Glomerular visceral epithelial cell (primary cell): ENCODE measurements around the gene SPATA19.
"Not testable (repeated sequence)": the region's sequence is repeated elsewhere in the genome, so short reads cannot be mapped to it uniquely, and the experiment has no call there.

ENCODE experiments used
- DNase-seq: peaks from one replicate; pipeline ENCODE4 v3.0.0-alpha.2; 2016; ENCODE audit errors: extremely low spot score

SPATA19 gene, protein sequence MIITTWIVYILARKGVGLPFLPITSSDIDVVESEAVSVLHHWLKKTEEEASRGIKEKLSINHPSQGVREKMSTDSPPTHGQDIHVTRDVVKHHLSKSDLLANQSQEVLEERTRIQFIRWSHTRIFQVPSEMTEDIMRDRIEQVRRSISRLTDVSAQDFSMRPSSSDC

GRCh38 chr11:133845413-133845812 is at the start of gene SPATA19:
Gene SPATA19, minus strand, starts transcription at chr11:133845513. Its CDS starts 67 bp downstream, at chr11:133845446.
- DNase-seq = no peak

- peak; percentile 2 for DNase-seq
Observed at GRCh38 chr11:133895061-133895479, 49.8 kb upstream of the SPATA19 start.

DNA sequence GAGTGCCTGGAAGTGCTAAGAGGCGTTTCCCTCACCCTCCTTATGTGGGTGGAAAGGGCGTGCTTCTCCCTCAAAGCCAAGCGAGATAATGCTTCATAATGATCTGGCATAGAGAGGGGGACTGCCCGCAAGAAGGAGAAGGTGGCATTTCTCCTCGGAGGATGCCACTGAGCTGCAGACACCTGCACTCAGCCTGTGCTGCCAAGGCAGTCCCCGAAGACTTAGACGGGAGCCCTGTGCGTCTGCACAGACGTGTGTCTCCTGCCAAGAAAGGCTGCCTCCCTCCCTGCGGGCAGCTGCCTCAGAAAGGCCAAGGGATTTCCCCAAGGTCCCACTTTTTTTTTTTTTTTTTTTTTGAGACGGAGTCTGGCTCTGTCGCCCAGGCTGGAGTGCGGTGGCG is 48.1 kb upstream of the SPATA19 start:
- DNase-seq = no peak

GRCh38 chr11:133892584-133893380 is 47.5 kb upstream of the SPATA19 start:
- DNase-seq = no peak

GRCh38 chr11:133892126-133892525 is 46.8 kb upstream of the SPATA19 start:
- no peak for DNase-seq

DNA sequence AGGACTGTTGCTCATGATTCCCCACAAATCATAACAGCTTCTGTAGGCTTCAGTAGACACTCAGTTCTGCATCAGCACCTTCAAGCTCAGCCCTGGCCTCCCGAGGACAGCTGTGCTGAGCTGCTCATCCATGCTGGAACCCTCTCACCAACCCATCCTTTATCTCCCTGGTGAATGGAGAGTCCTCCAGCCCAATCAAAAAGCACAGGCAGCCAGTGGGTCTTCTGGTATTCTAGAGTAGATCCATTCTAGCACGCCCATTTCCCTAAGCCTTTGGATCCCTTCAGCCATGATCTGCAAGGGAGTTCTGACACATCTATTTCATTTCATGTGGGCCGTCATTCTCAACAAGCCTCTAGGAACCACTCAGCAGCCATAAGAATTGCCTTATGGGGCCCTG is 44.6 kb upstream of the SPATA19 start:
- DNase-seq = no peak

- no peak for DNase-seq
Observed at GRCh38 chr11:133889188-133889587, 43.9 kb upstream of the SPATA19 start.

DNA sequence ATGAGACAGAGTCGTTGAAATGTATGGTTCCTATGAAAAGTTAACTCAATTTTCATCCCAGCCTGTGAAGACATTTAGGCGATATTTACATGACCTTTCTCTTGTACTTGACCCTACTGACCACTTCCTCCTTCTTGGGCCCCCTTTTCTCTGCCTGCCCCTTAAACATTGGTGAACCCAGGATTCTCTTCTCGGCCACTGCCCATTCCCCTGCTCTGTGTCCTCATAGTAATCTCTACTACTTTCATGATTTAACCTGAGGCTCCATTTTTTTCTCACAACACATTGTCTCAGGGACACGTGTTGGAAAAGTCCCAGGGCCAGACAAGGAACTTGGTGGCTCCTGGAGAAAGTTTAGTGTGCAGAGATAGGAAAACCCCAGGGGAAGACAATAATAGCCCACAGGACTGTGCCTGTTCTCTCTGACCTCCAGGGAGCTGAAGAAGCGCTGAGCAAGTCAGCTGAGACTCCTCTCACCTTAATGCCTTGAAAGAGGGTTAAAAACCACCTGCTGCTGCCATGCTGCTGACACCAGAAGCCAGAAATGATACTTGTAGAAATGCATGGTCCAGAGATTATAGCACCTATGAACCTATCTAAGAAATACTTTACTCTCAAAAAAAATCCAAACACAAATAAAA is 42.5 kb upstream of the SPATA19 start:
- no peak for DNase-seq

GRCh38 chr11:133886029-133886428 is 40.7 kb upstream of the SPATA19 start:
- DNase-seq = no peak

DNA sequence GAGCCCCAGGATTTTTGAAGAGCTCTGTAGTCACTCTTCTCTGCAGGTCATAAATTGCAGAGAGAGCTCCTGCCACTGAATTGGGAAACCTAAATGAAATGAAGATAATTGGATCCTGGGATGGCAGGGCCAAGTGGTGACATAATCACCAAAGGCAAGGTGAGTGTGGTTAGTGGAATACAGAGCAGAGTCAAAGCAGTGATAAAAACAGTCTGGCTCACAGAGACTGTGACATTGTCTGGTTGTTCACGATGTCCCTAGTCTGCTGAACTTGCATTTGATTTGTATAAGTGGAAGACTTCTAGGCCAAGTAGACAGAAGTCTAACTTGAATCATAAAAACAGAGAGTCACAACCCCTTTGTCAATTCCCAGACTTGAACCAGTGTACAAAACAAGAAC is 26.8 kb upstream of the SPATA19 start:
- no peak for DNase-seq

DNA sequence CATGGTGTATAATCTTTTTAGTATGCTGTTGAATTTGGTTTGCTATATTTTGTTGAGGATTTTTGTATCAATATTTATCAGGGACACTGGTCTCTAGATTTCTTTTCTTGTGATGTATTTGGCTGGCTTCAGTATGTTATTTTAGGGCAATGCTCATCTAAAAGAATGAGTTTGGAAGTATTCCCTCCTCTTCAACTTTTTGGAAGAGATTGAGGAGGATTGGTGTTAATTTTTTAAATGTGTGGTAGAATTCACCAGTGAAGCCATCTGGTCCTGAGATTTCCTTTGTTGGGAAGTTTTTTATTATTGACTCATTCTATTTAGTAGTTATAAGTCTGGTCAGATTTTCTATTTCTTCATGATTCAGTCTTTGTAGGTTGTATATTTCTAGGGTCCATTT is 22.1 kb upstream of the SPATA19 start:
- no peak for DNase-seq

GRCh38 chr11:133865466-133865865 is 20.2 kb upstream of the SPATA19 start:
- DNase-seq = no peak

GRCh38 chr11:133864756-133865155 is 19.4 kb upstream of the SPATA19 start:
- no peak for DNase-seq

DNA sequence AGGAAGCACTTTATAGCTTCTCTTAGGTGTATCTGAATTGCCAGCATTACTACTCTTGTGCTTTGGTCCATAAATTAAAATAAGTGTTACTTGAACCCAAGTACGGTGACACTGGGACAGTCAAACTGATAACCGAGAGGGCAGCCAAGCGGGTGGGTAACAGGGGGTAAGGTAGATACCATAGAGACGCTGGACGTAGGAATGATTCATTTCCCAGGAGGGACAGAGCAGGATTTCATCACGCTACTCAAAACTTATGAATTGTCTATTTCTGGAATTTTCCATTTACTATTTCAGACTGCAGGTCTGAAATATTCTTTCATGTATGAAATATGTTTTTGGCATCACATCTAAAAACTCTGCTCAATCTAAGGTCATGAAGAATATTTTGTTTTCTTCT is 14.8 kb upstream of the SPATA19 start:
- DNase-seq = no peak

GRCh38 chr11:133854330-133854960 is 9.1 kb upstream of the SPATA19 start:
- DNase-seq = not testable (repeated sequence)

DNA sequence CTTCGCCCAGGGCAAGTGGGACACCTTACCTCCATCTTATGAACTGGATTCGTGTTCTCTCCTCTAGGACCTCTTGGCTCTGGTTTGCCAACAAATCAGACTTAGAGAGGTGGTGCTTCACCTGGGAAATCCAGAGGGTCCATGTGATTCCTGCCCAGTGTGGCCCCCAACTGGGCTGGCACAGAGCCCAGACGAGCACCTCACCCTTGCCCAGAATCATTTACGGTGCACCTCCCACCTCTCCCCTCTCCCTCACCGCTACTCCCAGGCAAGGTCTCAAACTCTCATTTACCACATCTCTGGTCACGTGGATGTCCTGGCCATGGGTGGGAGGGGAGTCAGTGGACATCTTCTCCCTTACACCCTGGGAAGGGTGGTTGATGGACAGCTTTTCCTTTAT is 1.1 kb downstream of the SPATA19 start:
- no peak for DNase-seq

GRCh38 chr11:133843454-133843987 is 1.8 kb downstream of the SPATA19 start:
- DNase-seq = no peak

GRCh38 chr11:133842730-133843129 is 2.6 kb downstream of the SPATA19 start:
- no peak for DNase-seq

DNA sequence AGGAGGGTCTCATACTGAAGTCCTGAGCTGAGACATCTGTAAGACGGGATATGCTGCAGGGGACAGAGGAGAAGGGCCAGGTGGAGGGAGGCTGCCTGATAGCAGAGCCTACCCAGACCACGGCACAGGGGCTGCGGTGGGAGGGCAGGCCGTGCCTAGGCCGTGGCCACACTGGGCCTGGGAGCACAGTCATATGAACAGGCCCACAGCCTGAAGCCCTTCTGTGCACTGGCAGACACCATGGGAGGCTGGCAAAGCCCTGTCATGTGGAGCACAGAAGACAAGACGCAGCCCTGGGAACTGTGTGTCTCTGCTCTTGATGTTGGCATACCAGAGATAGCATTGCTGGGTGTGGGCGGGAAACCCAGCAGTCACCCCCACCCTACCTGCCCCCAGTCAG is 3.3 kb downstream of the SPATA19 start:
- no peak for DNase-seq

DNA sequence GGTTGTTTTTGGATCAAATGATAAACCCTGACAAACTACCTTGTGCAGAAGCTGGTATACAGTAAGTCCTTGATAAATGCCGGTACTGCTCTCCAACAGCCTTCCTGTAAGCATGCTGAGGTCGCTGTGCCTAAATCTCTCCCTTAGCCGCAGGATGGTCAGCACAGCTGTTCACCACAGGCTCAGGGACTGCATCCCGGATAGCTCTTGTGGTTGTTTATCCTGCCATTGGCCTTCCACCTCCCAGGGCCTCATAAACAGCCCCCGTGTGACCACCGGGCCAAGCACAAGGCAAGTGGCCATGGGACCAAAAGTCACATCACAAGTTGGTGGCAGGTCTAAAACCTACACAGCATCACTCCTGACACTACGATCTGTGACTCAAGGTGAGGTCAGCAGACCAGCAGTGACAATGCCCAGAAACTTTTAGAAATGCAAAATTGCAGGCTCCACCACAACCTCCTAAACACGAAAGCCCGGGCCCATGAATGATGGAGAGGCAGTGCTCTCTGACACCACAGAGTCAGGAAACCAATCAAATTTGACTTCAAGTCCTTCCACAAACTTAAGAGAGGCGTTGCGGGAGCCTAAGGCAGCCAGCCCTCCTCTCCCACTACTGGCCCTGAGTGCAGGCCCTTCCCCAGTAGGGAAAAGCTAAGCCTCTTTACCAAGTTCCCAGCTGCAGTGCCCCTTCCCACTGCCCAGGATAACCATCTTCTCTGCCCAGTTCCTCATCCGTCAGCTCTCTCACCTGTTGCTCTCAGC is 3.9 kb downstream of the SPATA19 start:
- DNase-seq = no peak

DNA sequence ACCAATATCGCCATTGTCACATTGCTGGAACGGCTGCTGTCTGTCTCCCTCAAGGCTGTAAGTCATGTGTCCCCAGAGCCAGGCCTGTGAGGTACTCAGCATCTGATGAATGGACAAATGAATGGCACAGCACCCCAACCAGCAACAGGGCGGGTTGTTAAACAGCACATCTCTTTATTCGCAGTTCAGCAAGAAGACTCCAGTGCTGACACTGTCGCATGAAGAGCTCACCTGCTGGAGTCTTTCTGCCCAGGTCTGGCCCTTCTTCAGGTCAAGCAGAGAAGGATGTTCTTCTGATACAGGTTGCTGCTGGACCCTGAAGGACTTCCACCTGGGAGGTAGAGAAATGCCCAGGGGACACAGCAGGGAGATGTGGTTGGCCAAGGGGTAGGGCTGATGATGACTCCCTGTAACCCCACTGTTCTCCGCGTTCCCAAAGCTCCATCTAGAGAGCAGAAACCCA is 4.8 kb downstream of the SPATA19 start:
- no peak for DNase-seq
